C4-2B (cell line): Measurements from ENCODE around the gene MYLK4.

Experiments
- H3K27ac ChIP-seq: fragments of 450-650 bp; 2 replicates; pipeline ENCODE4 v1.5.1; 2017
- ZFX ChIP-seq: fragments of 450-650 bp; IDR thresholded peaks from 2 replicates; pipeline ENCODE4 v1.6.1; 2017
- TF ChIP-seq, protein P1 (sequence below): fragments of 450-650 bp; conservative IDR thresholded peaks from 2 replicates; pipeline ENCODE4 v1.5.1; 2017; ENCODE audit warnings: mild to moderate bottlenecking

Gene MYLK4

DNA sequence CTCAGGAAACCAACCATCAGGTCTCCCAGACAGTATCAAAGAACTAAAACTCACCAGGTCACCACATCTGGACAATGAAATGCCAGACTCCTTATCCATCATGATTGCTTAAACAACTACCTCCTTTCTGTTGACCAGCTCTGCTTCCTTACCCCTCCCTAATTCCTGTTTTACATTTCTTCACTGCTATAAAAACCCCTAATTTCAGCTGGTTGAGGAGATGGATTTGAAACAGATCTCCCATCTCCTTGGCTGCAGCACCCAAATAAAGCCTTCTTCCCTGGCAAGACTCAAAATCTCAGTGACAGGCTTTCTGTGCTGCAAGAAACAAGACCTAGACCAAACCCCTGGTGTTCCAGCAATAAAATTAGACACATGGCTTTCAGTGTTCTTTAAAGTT is 40.3 kb downstream of the MYLK4 start:
- H3K27ac ChIP-seq: no peak overlapping the region
- no peak for TF ChIP-seq ZFX
- TF ChIP-seq, protein P1, sequence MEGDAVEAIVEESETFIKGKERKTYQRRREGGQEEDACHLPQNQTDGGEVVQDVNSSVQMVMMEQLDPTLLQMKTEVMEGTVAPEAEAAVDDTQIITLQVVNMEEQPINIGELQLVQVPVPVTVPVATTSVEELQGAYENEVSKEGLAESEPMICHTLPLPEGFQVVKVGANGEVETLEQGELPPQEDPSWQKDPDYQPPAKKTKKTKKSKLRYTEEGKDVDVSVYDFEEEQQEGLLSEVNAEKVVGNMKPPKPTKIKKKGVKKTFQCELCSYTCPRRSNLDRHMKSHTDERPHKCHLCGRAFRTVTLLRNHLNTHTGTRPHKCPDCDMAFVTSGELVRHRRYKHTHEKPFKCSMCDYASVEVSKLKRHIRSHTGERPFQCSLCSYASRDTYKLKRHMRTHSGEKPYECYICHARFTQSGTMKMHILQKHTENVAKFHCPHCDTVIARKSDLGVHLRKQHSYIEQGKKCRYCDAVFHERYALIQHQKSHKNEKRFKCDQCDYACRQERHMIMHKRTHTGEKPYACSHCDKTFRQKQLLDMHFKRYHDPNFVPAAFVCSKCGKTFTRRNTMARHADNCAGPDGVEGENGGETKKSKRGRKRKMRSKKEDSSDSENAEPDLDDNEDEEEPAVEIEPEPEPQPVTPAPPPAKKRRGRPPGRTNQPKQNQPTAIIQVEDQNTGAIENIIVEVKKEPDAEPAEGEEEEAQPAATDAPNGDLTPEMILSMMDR: no peak

DNA sequence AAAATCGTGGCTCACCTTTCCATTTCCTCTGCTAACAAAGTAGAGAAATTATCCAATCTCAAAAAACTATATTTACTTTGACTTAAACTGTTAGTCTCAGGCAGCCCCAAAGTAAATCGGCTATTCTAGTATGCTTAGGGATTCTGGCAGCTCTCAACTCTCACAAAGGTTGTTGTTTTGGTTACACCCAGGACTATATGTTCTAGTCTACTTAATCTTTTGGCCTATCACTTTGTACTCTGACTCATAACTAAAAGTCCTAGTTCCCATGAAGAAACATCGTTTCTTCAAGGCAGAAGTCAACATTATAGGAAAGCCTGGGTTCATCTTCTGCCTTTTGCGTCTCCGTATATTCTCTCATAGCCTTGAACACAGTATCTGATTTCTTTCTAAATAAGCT is 42.3 kb downstream of the MYLK4 start:
- no peak overlapping the region for H3K27ac ChIP-seq
- TF ChIP-seq, protein P1: no peak
- TF ChIP-seq ZFX: no peak

DNA sequence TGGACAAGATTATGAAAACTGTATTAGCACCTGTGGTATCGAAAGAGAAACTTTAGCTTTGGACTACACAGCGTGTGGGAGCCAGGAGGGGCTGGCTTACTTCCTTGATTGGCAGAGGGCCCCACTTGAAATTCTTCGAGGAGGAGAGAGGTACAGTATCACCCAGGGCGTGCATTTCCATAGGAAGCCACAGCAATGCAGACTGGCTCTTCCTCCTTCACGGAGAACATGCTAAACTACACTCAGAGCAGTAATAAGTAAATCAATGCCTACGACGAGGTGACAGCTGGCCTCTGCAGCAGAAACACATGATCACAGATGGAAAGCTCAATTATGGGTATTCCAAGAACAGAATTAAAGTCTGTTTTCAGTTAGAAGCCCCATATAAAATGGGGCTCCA is 44.2 kb downstream of the MYLK4 start:
- no peak overlapping the region for H3K27ac ChIP-seq
- TF ChIP-seq ZFX: no peak
- TF ChIP-seq, protein P1: no peak

DNA sequence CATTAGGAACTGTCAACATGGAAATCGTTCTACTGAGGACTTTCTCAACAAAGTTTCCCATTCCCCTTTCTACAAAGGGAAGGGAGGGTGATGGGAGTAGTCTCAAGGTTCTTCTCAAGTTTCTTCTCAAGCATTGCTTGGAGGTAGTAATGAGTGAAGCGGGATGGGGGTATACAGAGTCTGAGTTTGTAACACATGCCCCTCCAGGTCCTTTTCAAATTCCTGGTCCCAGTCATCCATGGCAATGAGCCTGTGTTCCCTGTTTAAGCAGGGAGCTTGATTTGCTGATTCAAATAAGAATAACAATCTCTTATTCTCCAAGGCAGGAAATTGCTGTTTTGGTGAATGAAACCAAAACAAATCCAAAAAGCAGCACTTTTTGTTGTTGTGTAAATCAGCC is 45.5 kb downstream of the MYLK4 start:
- TF ChIP-seq, protein P1: no peak
- H3K27ac ChIP-seq: no peak overlapping the region

DNA sequence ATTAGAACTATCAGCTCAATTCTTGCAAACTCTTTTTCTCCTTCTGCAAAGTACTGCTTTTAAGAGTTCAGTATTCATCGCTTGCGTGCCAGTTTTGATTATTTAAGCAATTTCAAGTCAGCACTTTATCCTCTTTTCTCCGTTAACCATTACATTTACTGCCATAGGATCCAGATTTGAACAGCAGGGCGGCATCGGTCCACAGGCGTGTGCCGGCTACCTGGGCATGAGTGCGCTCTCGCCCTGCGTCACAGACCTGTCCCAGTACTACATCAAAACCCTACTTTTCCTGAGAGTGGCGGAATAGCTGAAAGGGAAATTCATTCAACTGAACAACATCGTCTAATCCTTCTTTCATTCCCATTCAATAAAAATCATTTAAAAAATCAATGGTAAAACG is 53.4 kb downstream of the MYLK4 start:
- H3K27ac ChIP-seq: no peak overlapping the region
- TF ChIP-seq, protein P1: no peak
- TF ChIP-seq ZFX: no peak

DNA sequence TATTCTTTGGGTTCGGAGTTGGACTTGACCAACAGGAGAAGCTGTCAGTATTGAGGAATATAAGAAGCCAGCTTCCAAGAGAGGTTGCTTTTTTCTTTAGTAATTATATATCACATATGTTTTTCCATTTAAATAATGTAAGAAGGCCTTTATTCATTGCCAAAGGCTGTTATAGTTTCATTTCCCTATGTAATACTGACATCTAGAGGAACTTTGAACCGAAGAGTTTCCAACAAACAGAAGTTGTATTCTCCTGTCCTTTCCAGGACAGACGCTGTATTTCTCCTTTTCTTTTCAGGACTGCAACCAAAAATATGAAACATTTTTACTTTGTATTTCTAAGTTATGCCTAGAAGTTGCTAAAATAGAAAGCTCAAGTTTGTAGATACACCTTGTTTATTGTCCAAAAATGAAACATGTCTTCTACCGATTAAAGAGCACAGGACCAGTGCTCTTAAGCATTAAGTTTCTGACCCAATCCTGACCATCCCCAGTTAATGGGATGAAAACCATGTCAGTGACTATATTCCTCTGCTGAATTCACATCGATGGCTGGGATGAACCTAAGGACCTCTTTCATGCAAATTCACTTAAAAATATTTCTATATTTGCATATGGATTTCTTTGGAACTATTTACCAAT is 55.1 kb downstream of the MYLK4 start:
- TF ChIP-seq, protein P1: peak; percentile 57
- no peak for TF ChIP-seq ZFX

DNA sequence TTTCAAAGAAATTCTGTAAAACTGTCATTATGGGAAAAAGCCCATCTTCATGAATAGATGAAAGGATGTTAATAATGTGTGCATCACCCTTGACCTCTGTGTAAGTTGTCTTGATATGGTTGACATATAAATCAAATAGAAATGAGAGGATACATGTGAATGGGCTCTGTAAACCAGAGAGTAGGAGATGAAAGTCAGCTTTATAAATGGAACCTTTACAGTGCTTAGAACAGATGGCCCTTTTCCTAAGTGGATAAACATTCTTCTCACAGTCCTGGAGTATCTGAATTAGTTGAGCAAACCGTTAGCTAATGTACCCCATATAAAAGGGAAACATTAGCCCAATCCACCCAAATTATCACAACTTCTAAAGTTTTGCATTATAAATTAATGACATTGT is 57.5 kb downstream of the MYLK4 start:
- no peak for TF ChIP-seq ZFX
- TF ChIP-seq, protein P1: no peak
- H3K27ac ChIP-seq: no peak overlapping the region

More for the DNA sequence above, 55.1 kb downstream of the MYLK4 start:
- H3K27ac ChIP-seq: no peak overlapping the region
